HepG2 (cell line): ENCODE results near the gene FMO2. TPM values are rescaled to one million over a fixed set of nuclear protein-coding genes. Genes with fewer than 3 reads are reported as not detected.

ENCODE experiments used
- ATAC-seq: fragments of 200-7000 bp; cut with Tn5 transposase; 3 replicates; pipeline ENCODE4 v1.9.1; 2020; ENCODE audit warnings: mild to moderate bottlenecking, moderate library complexity
- BruUV-seq: library from RNA; stranded (reverse); fragments of 400-500 nt; replicated peaks from 2 replicates; lab custom pipeline; 2021; lab: Mats Ljungman, UMichigan
- CTCF ChIA-PET: fragments of 300-600 bp; formaldehyde crosslinking; extraction: SDS; loops from one replicate; lab custom pipeline; 2021; ENCODE audit warnings: low total read pairs, inconsistent platforms, low intra/inter-chr PET ratio; lab: Yijun Ruan, JAX
- POLR2A ChIA-PET: fragments of 350-600 bp; sonication (Branson Sonifier 250); formaldehyde crosslinking; loops from one replicate; lab custom pipeline; 2020; ENCODE audit warnings: antibody characterized with exemption, inconsistent platforms; lab: Yijun Ruan, JAX
- DNase-seq: peaks from one replicate; pipeline ENCODE4 v3.0.0-alpha.2; 2015; ENCODE audit warnings: low spot score
- FAIRE-seq: peaks from 3 replicates; lab custom pipeline; 2011; peaks lifted over from hg19 to GRCh38; lab: Jason Lieb, UNC
- H2AFZ ChIP-seq: one replicate; pipeline ENCODE4 v1.6.1; 2011; ENCODE audit warnings: low read length, inconsistent platforms
- H3K27ac ChIP-seq: fragments of 300-600 bp; 3 replicates; pipeline ENCODE4 v1.8.0; 2011; ENCODE audit warnings: mixed run types, mild to moderate bottlenecking, mixed read lengths, low read length, inconsistent platforms; ENCODE audit not compliant: insufficient read depth; ENCODE audit errors: extremely low read length
- H3K27me3 ChIP-seq, 2 experiments: fragments of 200-600 bp in 1 of 2; 2 replicates in 1 of 2; 3 replicates in 1 of 2; pipeline versions ENCODE4 v1.6.0 to v1.8.0; 2011; ENCODE audit warnings: low read length in 2 of 2, mild to moderate bottlenecking in 2 of 2, moderate library complexity in 2 of 2, inconsistent platforms in 1 of 2; ENCODE audit not compliant: insufficient read depth in 2 of 2, control insufficient read depth in 1 of 2
- H3K36me3 ChIP-seq, 2 experiments: fragments of 200-600 bp in 1 of 2; replicated peaks in 1 of 2; 2 replicates in 1 of 2; 3 replicates in 1 of 2; pipeline versions ENCODE4 v1.5.1 to v1.8.0; 2011; ENCODE audit warnings: low read length in 2 of 2, inconsistent platforms in 1 of 2; ENCODE audit not compliant: insufficient read depth in 2 of 2, control insufficient read depth in 1 of 2
- H3K4me1 ChIP-seq: 2 replicates; pipeline ENCODE4 v1.5.1; 2012; ENCODE audit warnings: low read length, inconsistent platforms; ENCODE audit not compliant: insufficient read depth
- H3K4me2 ChIP-seq: 2 replicates; pipeline ENCODE4 v1.6.0; 2011; ENCODE audit warnings: low read depth, low read length, inconsistent platforms
- H3K4me3 ChIP-seq, 3 experiments: fragments of 200-600 bp in 1 of 3; sonication (generic), shearing (Covaris generic) in 1 of 3; replicated peaks in 1 of 3; 2 replicates each; pipeline ENCODE4 v1.5.1; 2011 to 2016; ENCODE audit warnings: low read length in 3 of 3, inconsistent platforms in 2 of 3, low read depth in 2 of 3, mild to moderate bottlenecking in 2 of 3, control low read depth in 1 of 3, mixed read lengths in 1 of 3; ENCODE audit not compliant: insufficient read depth in 1 of 3
- H3K79me2 ChIP-seq: one replicate; pipeline ENCODE4 v1.6.1; 2011; ENCODE audit warnings: low read length, inconsistent platforms; ENCODE audit not compliant: insufficient read depth
- H3K9ac ChIP-seq: 2 replicates; pipeline ENCODE4 v1.6.0; 2011; ENCODE audit warnings: mild to moderate bottlenecking, low read depth, low read length, inconsistent platforms; ENCODE audit not compliant: insufficient read depth
- H3K9me3 ChIP-seq: 2 replicates; pipeline ENCODE4 v1.5.1; 2012; ENCODE audit warnings: mild to moderate bottlenecking, low read length
- H4K20me1 ChIP-seq: 2 replicates; pipeline ENCODE4 v1.6.0; 2011; ENCODE audit warnings: inconsistent platforms, mild to moderate bottlenecking, low read length, moderate library complexity; ENCODE audit not compliant: insufficient read depth
- HDAC6 ChIP-seq: fragments of 200-600 bp; sonication (generic); IDR thresholded peaks from 2 replicates; pipeline ENCODE4 v1.7.0; 2017; ENCODE audit warnings: mild to moderate bottlenecking, antibody characterized with exemption, low read length, low read depth
- MTERF4 ChIP-seq: sonication (generic); formaldehyde crosslinking; IDR thresholded peaks from 2 replicates; pipeline ENCODE4 v1.8.0; 2023; ENCODE audit warnings: mild to moderate bottlenecking, missing genetic modification reagents
- MZF1 ChIP-seq: sonication (generic); formaldehyde crosslinking; IDR thresholded peaks from 2 replicates; pipeline ENCODE4 v1.8.1; 2023; ENCODE audit warnings: mild to moderate bottlenecking, missing genetic modification reagents, borderline replicate concordance
- NFRKB ChIP-seq: fragments of 450-650 bp; IDR thresholded peaks from 2 replicates; pipeline ENCODE4 v1.6.1; 2017
- ZBTB37 ChIP-seq: sonication (generic); formaldehyde crosslinking; IDR thresholded peaks from 2 replicates; pipeline ENCODE4 v1.4.0; 2020; ENCODE audit warnings: mild to moderate bottlenecking, missing genetic modification reagents
- ZFP36 ChIP-seq: fragments of 150-350 bp; IDR thresholded peaks from 2 replicates; pipeline ENCODE4 v1.6.1; 2018; ENCODE audit warnings: borderline replicate concordance, low read length, low read depth; ENCODE audit not compliant: partially characterized antibody
- ZNF224 ChIP-seq: sonication (generic); formaldehyde crosslinking; IDR thresholded peaks from 2 replicates; pipeline ENCODE4 v1.5.0; 2020; ENCODE audit warnings: mild to moderate bottlenecking, missing genetic modification reagents
- WGBS: methylation state at CpG from one replicate; pipeline ENCODE4 v1.1.6; 2017; ENCODE audit warnings: low lambda C conversion rate; 5-methylcytosine and 5-hydroxymethylcytosine counted together
- in situ Hi-C: cut with HindIII; loops from 2 replicates; pipeline ENCODE4 v1.10.0; 2017; ENCODE audit warnings: low pct_unique_long_range_greater_than_20kb; ENCODE audit not compliant: extremely low pct_ligation_motif_present
- intact Hi-C: fragments of 100-400 bp; cut with micrococcal nuclease; formaldehyde crosslinking; loops from one replicate; pipeline ENCODE4 v1.10.0; 2022; ENCODE audit not compliant: unreplicated experiment
- polyA plus RNA-seq, 8 experiments: library from polyadenylated mRNA; depleted of rRNA in 3 of 8; stranded (reverse) in 7 of 8; unstranded in 1 of 8; fragments of >200 nt; fragmentation: Illumina TruSeq in 4 of 8; extraction: Trizol in 4 of 8; gene quantifications; 2 replicates each; pipeline versions ENCODE4 v1.2.1 to v1.2.3, GENCODE V29; 2011 to 2016; ENCODE audit warnings: low read depth in 4 of 8, missing spikeins in 1 of 8, mixed read lengths in 1 of 8; ENCODE audit not compliant: insufficient read depth in 1 of 8
- total RNA-seq, 5 experiments: library from RNA; depleted of rRNA; stranded (reverse); fragments of >200 nt; fragmentation: Illumina TruSeq; extraction: Trizol; gene quantifications; 2 replicates each; pipeline ENCODE4 v1.2.3, GENCODE V29; 2016; ENCODE audit warnings: low read depth in 1 of 5

Gene FMO2
- total and polyA plus RNA-seq, 2 of the 13 experiments (the other 11 are each of a cell fraction or from before 2014, with no cell fraction given) = not detected

GRCh38 chr1:171172471-171172870, 12.6 kb upstream of the FMO2 start:
- Histone ChIP-seq H3K4me2 (no peak overlapping the region), H3K36me3 (no peaks in the 10 kb centered on the region), H2AFZ (no peak overlapping the region), H3K9me3 (no peaks in the 10 kb centered on the region), H3K79me2 (no peaks in the 10 kb centered on the region), H3K9ac (no peak overlapping the region), H3K4me1 (no peaks in the 10 kb centered on the region), H3K27ac (no peak overlapping the region), H4K20me1 (no peaks in the 10 kb centered on the region), H3K27me3 (no peaks in the 10 kb centered on the region), H3K4me3 (no peak overlapping the region)
- no peak for DNase-seq
- intact Hi-C loops (no loop called here), in situ Hi-C loops (no loop called here)
- ChIA-PET POLR2A (no interaction called here), CTCF (no interaction called here)
- 44% methylated on average over 2 of the region's 2 CpGs for WGBS
- no TSS peak for BruUV-seq
- ATAC-seq = no peak
- no peak for FAIRE-seq
- no peak for TF ChIP-seq MZF1 (CRISPR knock-in tag)
- TF ChIP-seq ZNF224 (CRISPR knock-in tag) = no peak
- TF ChIP-seq HDAC6 = no peak
- no peak for TF ChIP-seq ZBTB37
- TF ChIP-seq NFRKB = no peak
- TF ChIP-seq ZFP36 = no peak
- TF ChIP-seq MTERF4 (CRISPR knock-in tag) = no peak
- TF ChIP-seq, all 625 proteins: peak for 0
